H9 (cell line): Measurements from ENCODE around the gene TRAF3IP1. TPM values are rescaled to one million over a fixed set of nuclear protein-coding genes. Genes with fewer than 3 reads are reported as not detected.
A peak's percentile ranks its signal among the peaks of the same experiment; 100 is the strongest.

Experiments
- DNase-seq: peaks from one replicate; pipeline ENCODE4 v3.0.0-alpha.2; 2017
- H2AFZ ChIP-seq: one replicate; pipeline ENCODE4 v1.6.1; 2013; ENCODE audit warnings: mild to moderate bottlenecking, low read length, control low read depth, moderate library complexity
- H2AK5ac ChIP-seq: 2 replicates; pipeline ENCODE4 v1.6.1; 2013; ENCODE audit warnings: low read length, control low read depth, mixed read lengths; ENCODE audit not compliant: insufficient read length
- H2BK120ac ChIP-seq: one replicate; pipeline ENCODE4 v1.6.1; 2013; ENCODE audit warnings: low read depth, mild to moderate bottlenecking, low read length, control low read depth, inconsistent platforms; ENCODE audit not compliant: poor library complexity, severe bottlenecking
- H2BK12ac ChIP-seq: 2 replicates; pipeline ENCODE4 v1.6.1; 2013; ENCODE audit warnings: low read length, control low read depth, mixed read lengths, low read depth; ENCODE audit not compliant: insufficient read length
- H2BK15ac ChIP-seq: 2 replicates; pipeline ENCODE4 v1.6.1; 2013; ENCODE audit warnings: low read depth, low read length, control low read depth
- H2BK20ac ChIP-seq: one replicate; pipeline ENCODE4 v1.6.1; 2013; ENCODE audit warnings: low read depth, mild to moderate bottlenecking, low read length, control low read depth, inconsistent platforms; ENCODE audit not compliant: poor library complexity, severe bottlenecking
- H2BK5ac ChIP-seq: 2 replicates; pipeline ENCODE4 v1.6.1; 2013; ENCODE audit warnings: low read length, control low read depth, mixed read lengths; ENCODE audit not compliant: insufficient read length
- H3K14ac ChIP-seq: 2 replicates; pipeline ENCODE4 v1.6.1; 2013; ENCODE audit warnings: low read length, control low read depth; ENCODE audit not compliant: insufficient read depth
- H3K18ac ChIP-seq: 2 replicates; pipeline ENCODE4 v1.6.1; 2013; ENCODE audit warnings: low read depth, mild to moderate bottlenecking, mixed read lengths, low read length, control low read depth; ENCODE audit not compliant: insufficient read length
- H3K23ac ChIP-seq: 2 replicates; pipeline ENCODE4 v1.6.1; 2013; ENCODE audit warnings: low read length, control low read depth, mixed read lengths, low read depth; ENCODE audit not compliant: insufficient read length
- H3K23me2 ChIP-seq: 2 replicates; pipeline ENCODE4 v1.6.1; 2013; ENCODE audit warnings: low read depth, mild to moderate bottlenecking, mixed read lengths, low read length, control low read depth; ENCODE audit not compliant: insufficient read length, poor library complexity, severe bottlenecking
- H3K27ac ChIP-seq: 2 replicates; pipeline ENCODE4 v1.5.1; 2013; ENCODE audit warnings: low read length, control low read depth, mixed read lengths, low read depth; ENCODE audit not compliant: insufficient read length
- H3K27me3 ChIP-seq: 2 replicates; pipeline ENCODE4 v1.6.1; 2013; ENCODE audit warnings: low read length, control low read depth, inconsistent platforms; ENCODE audit not compliant: insufficient read depth
- H3K4ac ChIP-seq: 2 replicates; pipeline ENCODE4 v1.6.1; 2013; ENCODE audit warnings: low read depth, mild to moderate bottlenecking, control low read depth, inconsistent platforms, low read length, moderate library complexity
- H3K4me1 ChIP-seq: 2 replicates; pipeline ENCODE4 v1.6.1; 2013; ENCODE audit warnings: low read length, control low read depth, inconsistent platforms; ENCODE audit not compliant: insufficient read depth
- H3K4me2 ChIP-seq: 2 replicates; pipeline ENCODE4 v1.6.1; 2013; ENCODE audit warnings: low read length, control low read depth, mixed read lengths; ENCODE audit not compliant: insufficient read length, insufficient read depth
- H3K56ac ChIP-seq: 2 replicates; pipeline ENCODE4 v1.6.1; 2013; ENCODE audit warnings: low read depth, mild to moderate bottlenecking, mixed read lengths, low read length, control low read depth; ENCODE audit not compliant: insufficient read length
- H3K79me1 ChIP-seq: 2 replicates; pipeline ENCODE4 v1.6.1; 2013; ENCODE audit warnings: low read depth, mild to moderate bottlenecking, moderate library complexity, low read length, control low read depth, inconsistent platforms; ENCODE audit not compliant: insufficient read depth, poor library complexity, severe bottlenecking
- H3K79me2 ChIP-seq: 2 replicates; pipeline ENCODE4 v1.6.1; 2013; ENCODE audit warnings: low read length, control low read depth, inconsistent platforms; ENCODE audit not compliant: insufficient read depth
- H3K9ac ChIP-seq: 2 replicates; pipeline ENCODE4 v1.6.1; 2013; ENCODE audit warnings: low read length, control low read depth, mixed read lengths; ENCODE audit not compliant: insufficient read length; ENCODE audit errors: extremely low read depth
- H3K9me3 ChIP-seq: one replicate; pipeline ENCODE4 v1.6.1; 2013; ENCODE audit warnings: low read depth, low read length, inconsistent platforms; ENCODE audit not compliant: control insufficient read depth
- H3T11ph ChIP-seq: one replicate; pipeline ENCODE4 v1.6.1; 2013; ENCODE audit warnings: mild to moderate bottlenecking, low read length, control low read depth, inconsistent platforms
- H4K20me1 ChIP-seq: one replicate; pipeline ENCODE4 v1.6.1; 2013; ENCODE audit not compliant: control insufficient read depth, insufficient read length, insufficient read depth
- H4K5ac ChIP-seq: 2 replicates; pipeline ENCODE4 v1.6.1; 2013; ENCODE audit warnings: low read depth, mild to moderate bottlenecking, mixed read lengths, low read length, control low read depth; ENCODE audit not compliant: insufficient read length
- H4K8ac ChIP-seq: replicated peaks from 2 replicates; pipeline ENCODE4 v1.6.1; 2013; ENCODE audit warnings: low read length, control low read depth, mixed read lengths, low read depth; ENCODE audit not compliant: insufficient read length
- H4K91ac ChIP-seq: 2 replicates; pipeline ENCODE4 v1.6.1; 2013; ENCODE audit warnings: low read depth, mild to moderate bottlenecking, moderate library complexity, mixed read lengths, low read length, control low read depth; ENCODE audit not compliant: insufficient read length
- H3K27ac Mint-ChIP-seq, 3 experiments: 2 replicates in 2 of 3; 3 replicates in 1 of 3; pipeline ENCODE4 v1.8.0; 2020 to 2021; ENCODE audit warnings: mixed read lengths in 3 of 3, mild to moderate bottlenecking in 1 of 3, moderate library complexity in 1 of 3
- H3K27me3 Mint-ChIP-seq: 2 replicates; pipeline ENCODE4 v1.8.0; 2021; ENCODE audit warnings: low read depth, mild to moderate bottlenecking, moderate library complexity, mixed read lengths
- H3K36me3 Mint-ChIP-seq, 3 experiments: 2 replicates in 2 of 3; 3 replicates in 1 of 3; pipeline ENCODE4 v1.8.0; 2020 to 2021; ENCODE audit warnings: low read depth in 3 of 3, mixed read lengths in 3 of 3; ENCODE audit not compliant: insufficient read depth in 1 of 3
- H3K4me1 Mint-ChIP-seq, 2 experiments: 2 replicates each; pipeline ENCODE4 v1.8.0; 2020; ENCODE audit warnings: mixed read lengths in 2 of 2
- H3K4me3 Mint-ChIP-seq, 2 experiments: 2 replicates in 1 of 2; 3 replicates in 1 of 2; pipeline ENCODE4 v1.8.0; 2020 to 2021; ENCODE audit warnings: mild to moderate bottlenecking in 2 of 2, mixed read lengths in 2 of 2, moderate library complexity in 1 of 2
- H3K9me3 Mint-ChIP-seq, 2 experiments: 2 replicates in 1 of 2; 3 replicates in 1 of 2; pipeline ENCODE4 v1.8.0; 2020; ENCODE audit warnings: mild to moderate bottlenecking in 2 of 2, mixed read lengths in 2 of 2, moderate library complexity in 1 of 2
- WGBS: extraction: QIAGEN DNeasy Blood & Tissue Kit; methylation state at CpG from one replicate; pipeline ENCODE4 v1.1.7; 2013; ENCODE audit warnings: missing lambda C conversion rate, low lambda C conversion rate, mixed read lengths; ENCODE audit not compliant: insufficient read length; ENCODE audit errors: extremely low coverage; 5-methylcytosine and 5-hydroxymethylcytosine counted together
- total RNA-seq: library from RNA; stranded (reverse); gene quantifications from 2 replicates; pipeline ENCODE4 v1.2.1, GENCODE V29; 2021
- TF ChIP-seq, protein P1 (sequence below): fragments of 200-600 bp; sonication (generic); conservative IDR thresholded peaks from 3 replicates; pipeline ENCODE4 v1.8.0; 2021; ENCODE audit warnings: antibody characterized with exemption, mild to moderate bottlenecking

Gene TRAF3IP1
- total RNA-seq, 1 experiment from 2014 or later = 16.4 TPM

DNA sequence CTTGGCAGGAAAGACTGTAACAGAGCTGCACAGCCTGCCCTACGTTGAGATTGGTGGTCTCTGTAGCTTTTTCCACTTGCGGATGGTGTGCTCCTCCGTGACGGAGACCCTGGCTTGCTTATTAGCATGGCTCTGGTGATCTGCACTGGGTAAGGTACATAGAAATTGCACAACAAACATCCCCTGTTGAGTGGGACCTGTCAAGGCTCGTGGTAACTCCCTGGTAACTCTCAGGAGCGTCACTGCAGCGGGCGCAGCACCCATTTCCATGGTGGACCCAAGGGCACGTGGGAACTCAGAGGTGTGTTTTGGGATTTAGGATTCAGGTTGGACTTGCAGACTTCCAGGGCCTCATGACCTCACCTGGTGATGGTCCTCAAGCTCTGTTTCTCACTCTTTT is 1.1 kb downstream of the TRAF3IP1 start:
- Histone ChIP-seq H3K23me2 (peaks cover 7% of the 10 kb centered on the region), H3K4me2 (peak overlapping the region; percentile 88), H3K27ac (no peak overlapping the region), H2AK5ac (no peak overlapping the region), H4K5ac (no peak overlapping the region), H4K91ac (no peak overlapping the region), H3K23ac (no peak overlapping the region), H2BK20ac (no peak overlapping the region), H2AFZ (no peak overlapping the region), H4K20me1 (no peaks in the 10 kb centered on the region), H3K79me1 (no peaks in the 10 kb centered on the region), H2BK12ac (no peak overlapping the region), H3K79me2 (peaks cover 1% of the 10 kb centered on the region; the same call in 1 of the 2 replicates), H2BK120ac (no peak overlapping the region), H3K9ac (no peak overlapping the region), H3K56ac (no peak overlapping the region), H2BK15ac (no peak overlapping the region), H4K8ac (no peak overlapping the region), H3K9me3 (no peaks in the 10 kb centered on the region), H3K4ac (no peak overlapping the region), H3T11ph (no peak overlapping the region), H3K14ac (no peak overlapping the region), H3K4me1 (peaks cover 3% of the 10 kb centered on the region; the same call in 1 of the 2 replicates), H2BK5ac (no peak overlapping the region), H3K27me3 (no peaks in the 10 kb centered on the region), H3K18ac (no peak overlapping the region)
- TF ChIP-seq, protein P1, sequence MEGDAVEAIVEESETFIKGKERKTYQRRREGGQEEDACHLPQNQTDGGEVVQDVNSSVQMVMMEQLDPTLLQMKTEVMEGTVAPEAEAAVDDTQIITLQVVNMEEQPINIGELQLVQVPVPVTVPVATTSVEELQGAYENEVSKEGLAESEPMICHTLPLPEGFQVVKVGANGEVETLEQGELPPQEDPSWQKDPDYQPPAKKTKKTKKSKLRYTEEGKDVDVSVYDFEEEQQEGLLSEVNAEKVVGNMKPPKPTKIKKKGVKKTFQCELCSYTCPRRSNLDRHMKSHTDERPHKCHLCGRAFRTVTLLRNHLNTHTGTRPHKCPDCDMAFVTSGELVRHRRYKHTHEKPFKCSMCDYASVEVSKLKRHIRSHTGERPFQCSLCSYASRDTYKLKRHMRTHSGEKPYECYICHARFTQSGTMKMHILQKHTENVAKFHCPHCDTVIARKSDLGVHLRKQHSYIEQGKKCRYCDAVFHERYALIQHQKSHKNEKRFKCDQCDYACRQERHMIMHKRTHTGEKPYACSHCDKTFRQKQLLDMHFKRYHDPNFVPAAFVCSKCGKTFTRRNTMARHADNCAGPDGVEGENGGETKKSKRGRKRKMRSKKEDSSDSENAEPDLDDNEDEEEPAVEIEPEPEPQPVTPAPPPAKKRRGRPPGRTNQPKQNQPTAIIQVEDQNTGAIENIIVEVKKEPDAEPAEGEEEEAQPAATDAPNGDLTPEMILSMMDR = no peak
- Mint-ChIP-seq H3K27me3 (peaks cover 21% of the 10 kb centered on the region), H3K9me3 (peaks cover 0 to 2% of the 10 kb centered on the region in 2 experiments; a peak in 3 of 5 replicates), H3K36me3 (peaks cover 1 to 9% (median 9%) of the 10 kb centered on the region in 3 experiments; a peak in 3 of 7 replicates), H3K4me1 (peaks cover 15 to 18% of the 10 kb centered on the region in 2 experiments), H3K27ac (no peak overlapping the region), H3K4me3 (peak overlapping the region; percentile 78 to 85)
- no peak for DNase-seq
- no CpG with 5 or more reads among the region's 9 CpGs for WGBS
